ENCODE data around the gene SNX30.

GRCh38 chr9:112815868-112816267 is 65.3 kb downstream of the SNX30 start:
- TF ChIP-seq CTCF (IDR thresholded peaks at IDR 0.05): no peak
- no peak for TF ChIP-seq ZFX (IDR thresholded peaks at IDR 0.05; ENCODE audit: borderline replicate concordance)
